Neural cell (in vitro differentiated cells): ENCODE measurements around the gene MACROH2A2.

Experiments
- SMC3 ChIP-seq: fragments of 450-650 bp; conservative IDR thresholded peaks from 2 replicates; pipeline ENCODE4 v1.6.1; 2014; ENCODE audit warnings: antibody characterized with exemption, mild to moderate bottlenecking, moderate library complexity; ENCODE audit not compliant: poor library complexity
- TF ChIP-seq, protein P1 (sequence below): fragments of 450-650 bp; IDR thresholded peaks from 2 replicates; pipeline ENCODE4 v1.5.1; 2014; ENCODE audit warnings: antibody characterized with exemption, mild to moderate bottlenecking, moderate library complexity; ENCODE audit not compliant: poor library complexity, severe bottlenecking
- TF ChIP-seq, protein P2 (sequence below): IDR thresholded peaks from 2 replicates; pipeline ENCODE4 v1.6.1; 2012; ENCODE audit warnings: borderline replicate concordance

DNA sequence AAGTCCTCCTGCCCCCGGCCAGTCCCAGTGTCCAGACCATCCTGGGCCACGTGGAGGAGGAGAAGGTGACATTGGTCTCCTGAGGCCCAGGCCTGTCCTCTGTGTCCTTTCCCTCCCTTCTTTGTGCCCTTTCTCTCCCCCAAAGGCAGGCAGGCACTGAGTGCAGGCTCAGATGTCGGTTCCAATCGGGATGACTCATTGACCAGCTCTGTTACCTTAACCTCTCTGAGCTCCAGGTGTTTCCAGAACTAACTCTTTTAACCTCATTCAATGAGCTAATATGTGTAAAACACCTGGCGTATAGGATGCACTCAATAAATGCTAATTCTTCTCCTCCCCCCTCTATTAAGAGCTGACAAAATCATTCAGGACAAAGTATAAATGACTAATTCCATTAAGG, 25.7 kb downstream of the MACROH2A2 start:
- TF ChIP-seq, protein P1, sequence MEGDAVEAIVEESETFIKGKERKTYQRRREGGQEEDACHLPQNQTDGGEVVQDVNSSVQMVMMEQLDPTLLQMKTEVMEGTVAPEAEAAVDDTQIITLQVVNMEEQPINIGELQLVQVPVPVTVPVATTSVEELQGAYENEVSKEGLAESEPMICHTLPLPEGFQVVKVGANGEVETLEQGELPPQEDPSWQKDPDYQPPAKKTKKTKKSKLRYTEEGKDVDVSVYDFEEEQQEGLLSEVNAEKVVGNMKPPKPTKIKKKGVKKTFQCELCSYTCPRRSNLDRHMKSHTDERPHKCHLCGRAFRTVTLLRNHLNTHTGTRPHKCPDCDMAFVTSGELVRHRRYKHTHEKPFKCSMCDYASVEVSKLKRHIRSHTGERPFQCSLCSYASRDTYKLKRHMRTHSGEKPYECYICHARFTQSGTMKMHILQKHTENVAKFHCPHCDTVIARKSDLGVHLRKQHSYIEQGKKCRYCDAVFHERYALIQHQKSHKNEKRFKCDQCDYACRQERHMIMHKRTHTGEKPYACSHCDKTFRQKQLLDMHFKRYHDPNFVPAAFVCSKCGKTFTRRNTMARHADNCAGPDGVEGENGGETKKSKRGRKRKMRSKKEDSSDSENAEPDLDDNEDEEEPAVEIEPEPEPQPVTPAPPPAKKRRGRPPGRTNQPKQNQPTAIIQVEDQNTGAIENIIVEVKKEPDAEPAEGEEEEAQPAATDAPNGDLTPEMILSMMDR: no peak
- no peak for TF ChIP-seq SMC3
- TF ChIP-seq, protein P2, sequence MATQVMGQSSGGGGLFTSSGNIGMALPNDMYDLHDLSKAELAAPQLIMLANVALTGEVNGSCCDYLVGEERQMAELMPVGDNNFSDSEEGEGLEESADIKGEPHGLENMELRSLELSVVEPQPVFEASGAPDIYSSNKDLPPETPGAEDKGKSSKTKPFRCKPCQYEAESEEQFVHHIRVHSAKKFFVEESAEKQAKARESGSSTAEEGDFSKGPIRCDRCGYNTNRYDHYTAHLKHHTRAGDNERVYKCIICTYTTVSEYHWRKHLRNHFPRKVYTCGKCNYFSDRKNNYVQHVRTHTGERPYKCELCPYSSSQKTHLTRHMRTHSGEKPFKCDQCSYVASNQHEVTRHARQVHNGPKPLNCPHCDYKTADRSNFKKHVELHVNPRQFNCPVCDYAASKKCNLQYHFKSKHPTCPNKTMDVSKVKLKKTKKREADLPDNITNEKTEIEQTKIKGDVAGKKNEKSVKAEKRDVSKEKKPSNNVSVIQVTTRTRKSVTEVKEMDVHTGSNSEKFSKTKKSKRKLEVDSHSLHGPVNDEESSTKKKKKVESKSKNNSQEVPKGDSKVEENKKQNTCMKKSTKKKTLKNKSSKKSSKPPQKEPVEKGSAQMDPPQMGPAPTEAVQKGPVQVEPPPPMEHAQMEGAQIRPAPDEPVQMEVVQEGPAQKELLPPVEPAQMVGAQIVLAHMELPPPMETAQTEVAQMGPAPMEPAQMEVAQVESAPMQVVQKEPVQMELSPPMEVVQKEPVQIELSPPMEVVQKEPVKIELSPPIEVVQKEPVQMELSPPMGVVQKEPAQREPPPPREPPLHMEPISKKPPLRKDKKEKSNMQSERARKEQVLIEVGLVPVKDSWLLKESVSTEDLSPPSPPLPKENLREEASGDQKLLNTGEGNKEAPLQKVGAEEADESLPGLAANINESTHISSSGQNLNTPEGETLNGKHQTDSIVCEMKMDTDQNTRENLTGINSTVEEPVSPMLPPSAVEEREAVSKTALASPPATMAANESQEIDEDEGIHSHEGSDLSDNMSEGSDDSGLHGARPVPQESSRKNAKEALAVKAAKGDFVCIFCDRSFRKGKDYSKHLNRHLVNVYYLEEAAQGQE: no peak
